Right lobe of liver (tissue), 4 donors: Measurements from ENCODE around the gene BOD1L1.

Experiments used
- POLR2A ChIP-seq: fragments of 450-650 bp; IDR thresholded peaks from one replicate; pipeline ENCODE4 v1.6.1; 2017; ENCODE audit warnings: antibody characterized with exemption, mild to moderate bottlenecking
- TF ChIP-seq, protein P1 (sequence below), 4 donors: fragments of 200-600 bp in 3 of 4; fragments of 450-650 bp in 1 of 4; IDR thresholded peaks; one replicate each; pipeline versions ENCODE4 v1.5.1 to v1.8.0; 2016 to 2022; ENCODE audit warnings: antibody characterized with exemption in 4 of 4, mild to moderate bottlenecking in 2 of 4
- donor health status: DM: no; HTN: no; CAD: no.
- donor health status: DM: no; HTN: no; CAD: no.
- donor health status: DM: no; HTN: yes; CAD: no.

DNA sequence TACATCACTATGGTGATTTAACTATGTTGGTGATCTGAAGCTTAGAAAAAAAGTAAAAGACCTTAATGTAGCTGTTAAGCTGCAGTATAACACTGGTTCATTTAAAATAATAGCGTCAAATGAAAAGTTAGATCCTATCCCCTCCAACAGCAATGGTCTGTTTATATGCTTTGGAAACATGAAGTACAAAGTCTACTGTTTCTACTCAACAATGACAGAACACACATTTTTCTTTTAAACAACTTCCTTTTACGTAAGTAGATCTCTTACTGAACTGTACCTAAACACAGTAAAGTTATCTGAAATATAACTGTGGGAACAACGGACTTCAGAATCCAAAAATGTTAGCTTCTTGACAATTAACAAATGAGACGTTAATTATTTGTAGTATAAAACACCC lies 35.3 kb downstream of the BOD1L1 start:
- TF ChIP-seq, protein P1, sequence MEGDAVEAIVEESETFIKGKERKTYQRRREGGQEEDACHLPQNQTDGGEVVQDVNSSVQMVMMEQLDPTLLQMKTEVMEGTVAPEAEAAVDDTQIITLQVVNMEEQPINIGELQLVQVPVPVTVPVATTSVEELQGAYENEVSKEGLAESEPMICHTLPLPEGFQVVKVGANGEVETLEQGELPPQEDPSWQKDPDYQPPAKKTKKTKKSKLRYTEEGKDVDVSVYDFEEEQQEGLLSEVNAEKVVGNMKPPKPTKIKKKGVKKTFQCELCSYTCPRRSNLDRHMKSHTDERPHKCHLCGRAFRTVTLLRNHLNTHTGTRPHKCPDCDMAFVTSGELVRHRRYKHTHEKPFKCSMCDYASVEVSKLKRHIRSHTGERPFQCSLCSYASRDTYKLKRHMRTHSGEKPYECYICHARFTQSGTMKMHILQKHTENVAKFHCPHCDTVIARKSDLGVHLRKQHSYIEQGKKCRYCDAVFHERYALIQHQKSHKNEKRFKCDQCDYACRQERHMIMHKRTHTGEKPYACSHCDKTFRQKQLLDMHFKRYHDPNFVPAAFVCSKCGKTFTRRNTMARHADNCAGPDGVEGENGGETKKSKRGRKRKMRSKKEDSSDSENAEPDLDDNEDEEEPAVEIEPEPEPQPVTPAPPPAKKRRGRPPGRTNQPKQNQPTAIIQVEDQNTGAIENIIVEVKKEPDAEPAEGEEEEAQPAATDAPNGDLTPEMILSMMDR (IDR thresholded peaks at IDR 0.05), result no peak
- TF ChIP-seq POLR2A, result no peak
